ENCODE data around the gene KCNC1. TPM values are rescaled to one million over a fixed set of nuclear protein-coding genes. Genes with fewer than 3 reads are reported as not detected.

The KCNC1 gene
- total and polyA plus RNA-seq, 9 of the 15 experiments (the other 6 are each of a cell fraction or from before 2014, with no cell fraction given), result 0.05 to 0.08 TPM; not detected in 7

- TF ChIP-seq COPS2 (conservative IDR thresholded peaks at IDR 0.05), result no peak
- no peak for TF ChIP-seq ZNF3 (CRISPR knock-in tag; IDR thresholded peaks at IDR 0.05)
- no peak for TF ChIP-seq ZNF407 (IDR thresholded peaks at IDR 0.05; ENCODE audit: low read depth)
- no peak for TF ChIP-seq USF2 (CRISPR knock-in tag; IDR thresholded peaks at IDR 0.05)
Observed at GRCh38 chr11:17733261-17733660, 1.3 kb upstream of the KCNC1 start (continued).

All from K562 (cell line).